ENCODE measurements around the gene ZNRF4.

ZNRF4 gene

GRCh38 chr19:5501907-5502306 is 46.7 kb downstream of the ZNRF4 start:
- no peak for DNase-seq (ENCODE audit: low read depth in 4 of 4, low spot score in 1 of 4)

GRCh38 chr19:5503598-5503997 is 48.4 kb downstream of the ZNRF4 start:
- DNase-seq (ENCODE audit: low read depth in 4 of 4, low spot score in 1 of 4): no peak

GRCh38 chr19:5504114-5504513 is 48.9 kb downstream of the ZNRF4 start:
- DNase-seq (ENCODE audit: low read depth in 4 of 4, low spot score in 1 of 4): no peak

Data from stimulated activated CD4-positive, alpha-beta T cell treated with anti-CD3 and anti-CD28 coated beads, Interleukin-1b, Interleukin-23, amount 100 ng/mL, for 24 hours (primary cell).